SU-DHL-6 (cell line): ENCODE data around the gene SSR4.
"Not testable (repeated sequence)": the region's sequence is repeated elsewhere in the genome, so short reads cannot be mapped to it uniquely, and the experiment has no call there.

Experiments used
- H2AFZ ChIP-seq: fragments of 200-600 bp; sonication (generic); 2 replicates; pipeline ENCODE4 v1.6.1; 2014; ENCODE audit warnings: low read depth, mild to moderate bottlenecking, moderate library complexity, mixed read lengths, antibody characterized with exemption, low read length; ENCODE audit not compliant: severe bottlenecking
- H3F3A ChIP-seq: fragments of 200-600 bp; shearing (Covaris generic); 2 replicates; pipeline ENCODE4 v1.6.0; 2016; ENCODE audit warnings: antibody characterized with exemption, mild to moderate bottlenecking; ENCODE audit not compliant: insufficient read depth
- H3K27ac ChIP-seq: fragments of 200-600 bp; sonication (generic); 2 replicates; pipeline ENCODE4 v1.5.1; 2016; ENCODE audit warnings: low read depth, mild to moderate bottlenecking, low read length, moderate library complexity, mixed read lengths
- H3K27me3 ChIP-seq: fragments of 200-600 bp; sonication (generic), shearing (Covaris generic); 2 replicates; pipeline ENCODE4 v1.6.0; 2014; ENCODE audit warnings: mild to moderate bottlenecking, low read length
- H3K36me3 ChIP-seq: fragments of 200-600 bp; sonication (generic); 2 replicates; pipeline ENCODE4 v1.6.1; 2014; ENCODE audit warnings: mild to moderate bottlenecking, low read length, mixed read lengths
- H3K4me2 ChIP-seq: fragments of 300-600, 200-600 bp; shearing (Covaris generic), sonication (generic); 2 replicates; pipeline ENCODE4 v1.6.0; 2014; ENCODE audit warnings: low read length, low read depth, mild to moderate bottlenecking; ENCODE audit not compliant: poor library complexity, severe bottlenecking
- H3K4me3 ChIP-seq: fragments of 200-600 bp; sonication (generic); 2 replicates; pipeline ENCODE4 v1.5.1; 2014; ENCODE audit warnings: antibody characterized with exemption, low read length, mild to moderate bottlenecking, mixed read lengths; ENCODE audit not compliant: insufficient read depth, poor library complexity, severe bottlenecking
- H3K79me2 ChIP-seq: fragments of 200-600 bp; sonication (generic); 2 replicates; pipeline ENCODE4 v1.6.1; 2014; ENCODE audit warnings: mild to moderate bottlenecking, low read length, moderate library complexity; ENCODE audit not compliant: insufficient read depth
- H3K9ac ChIP-seq: fragments of 200-600 bp; sonication (generic); 2 replicates; pipeline ENCODE4 v1.7.0; 2014; ENCODE audit warnings: mild to moderate bottlenecking, low read length
- H3K9me2 ChIP-seq: fragments of 200-600 bp; sonication (generic); replicated peaks from 2 replicates; pipeline ENCODE4 v1.6.1; 2014; ENCODE audit warnings: low read length; ENCODE audit not compliant: insufficient read depth
- H3K9me3 ChIP-seq: fragments of 200-600 bp; sonication (generic); 2 replicates; pipeline ENCODE4 v1.6.1; 2014; ENCODE audit warnings: low read length, mixed read lengths; ENCODE audit not compliant: insufficient read depth
- H4K20me1 ChIP-seq: fragments of 200-600 bp; sonication (generic); 2 replicates; pipeline ENCODE4 v1.6.1; 2014; ENCODE audit warnings: low read depth, mild to moderate bottlenecking, antibody characterized with exemption, low read length, moderate library complexity, mixed read lengths
- CTCF ChIP-seq: fragments of 200-600 bp; sonication (generic); IDR thresholded peaks from one replicate; pipeline ENCODE4 v1.5.1; 2017; ENCODE audit warnings: antibody characterized with exemption, mild to moderate bottlenecking, low read length, moderate library complexity; ENCODE audit not compliant: insufficient read depth, poor library complexity, severe bottlenecking
- EZH2phosphoT487 ChIP-seq: fragments of 200-600 bp; sonication (generic), shearing (Covaris generic); conservative IDR thresholded peaks from 2 replicates; pipeline ENCODE4 v1.6.1; 2018; ENCODE audit warnings: mild to moderate bottlenecking, antibody characterized with exemption, low read length, moderate library complexity, mixed read lengths

The SSR4 gene

GRCh38 chrX:153794018-153794896 is at the start of gene SSR4, which contains the start of gene IDH3G:
Gene SSR4, plus strand, starts transcription at chrX:153794668. Its CDS starts 20 bp downstream, at chrX:153794688.
Gene IDH3G, minus strand, starts transcription at chrX:153794375. Its CDS starts 49 bp downstream, at chrX:153794326.
- H3K27me3 ChIP-seq: no peaks in the 10 kb centered on the region
- H3K9me2 ChIP-seq: no peaks in the 10 kb centered on the region
- H3F3A ChIP-seq: no peaks in the 10 kb centered on the region
- H3K27ac ChIP-seq: peak within 1 kb of the TSS; percentile 79
- peak within 1 kb of the TSS; percentile 78 for H3K4me3 ChIP-seq
- peak within 1 kb of the TSS; percentile 31 for H2AFZ ChIP-seq
- H3K9me3 ChIP-seq: no peaks in the 10 kb centered on the region
- H3K4me2 ChIP-seq: peak within 1 kb of the TSS; percentile 91
- H3K9ac ChIP-seq: peak within 1 kb of the TSS; percentile 92
- H3K79me2 ChIP-seq: peaks cover 34% of the 10 kb centered on the region
- no peaks in the 10 kb centered on the region for H4K20me1 ChIP-seq
- no peaks in the 10 kb centered on the region for H3K36me3 ChIP-seq
- TF ChIP-seq CTCF (no peak), EZH2phosphoT487 (no peak)

- H2AFZ ChIP-seq, H3K79me2 ChIP-seq, H3K9me3 ChIP-seq, H3K4me2 ChIP-seq, H3K36me3 ChIP-seq, H3F3A ChIP-seq, H4K20me1 ChIP-seq, H3K4me3 ChIP-seq, H3K9me2 ChIP-seq, H3K9ac ChIP-seq, H3K27ac ChIP-seq, H3K27me3 ChIP-seq: not testable (repeated sequence)
These were observed 49.4 kb upstream of the SSR4 start for GRCh38 chrX:153745067-153745433.

GRCh38 chrX:153746359-153746758 is 48.1 kb upstream of the SSR4 start:
- no peaks in the 10 kb centered on the region for H3F3A ChIP-seq
- H3K4me2 ChIP-seq: no peak overlapping the region

GRCh38 chrX:153746991-153747390 is 47.5 kb upstream of the SSR4 start:
- not testable (repeated sequence) for H3K36me3 ChIP-seq, H3K27ac ChIP-seq, H3K9ac ChIP-seq, H3K4me3 ChIP-seq, H3F3A ChIP-seq, H3K4me2 ChIP-seq, H3K9me3 ChIP-seq, H4K20me1 ChIP-seq, H3K79me2 ChIP-seq, H2AFZ ChIP-seq, H3K27me3 ChIP-seq, H3K9me2 ChIP-seq

More at GRCh38 chrX:153746359-153746758, 48.1 kb upstream of the SSR4 start:
- no peaks in the 10 kb centered on the region for H3K9me2 ChIP-seq
- H2AFZ ChIP-seq: no peak overlapping the region
- no peak overlapping the region for H3K4me3 ChIP-seq
- no peak for TF ChIP-seq EZH2phosphoT487
- TF ChIP-seq CTCF: no peak
- H3K36me3 ChIP-seq: no peaks in the 10 kb centered on the region
- H3K9ac ChIP-seq: no peak overlapping the region
- H3K9me3 ChIP-seq: no peaks in the 10 kb centered on the region
- no peaks in the 10 kb centered on the region for H3K27me3 ChIP-seq
- no peak overlapping the region for H3K27ac ChIP-seq
- H4K20me1 ChIP-seq: no peaks in the 10 kb centered on the region
- H3K79me2 ChIP-seq: no peaks in the 10 kb centered on the region

- H3K4me2 ChIP-seq, H3K36me3 ChIP-seq, H3K9ac ChIP-seq, H3K27ac ChIP-seq, H3K79me2 ChIP-seq, H2AFZ ChIP-seq, H3K9me3 ChIP-seq, H3K27me3 ChIP-seq, H3F3A ChIP-seq, H4K20me1 ChIP-seq, H3K9me2 ChIP-seq, H3K4me3 ChIP-seq: not testable (repeated sequence)
These were observed 45.5 kb upstream of the SSR4 start for GRCh38 chrX:153749017-153749416.
